HFF-Myc (cell line): ENCODE data around the gene DMD.

ENCODE experiments used
- DNase-seq: peaks from one replicate; pipeline ENCODE4 v3.0.0-alpha.2; 2011; ENCODE audit warnings: low read depth; ENCODE audit errors: extremely low read depth
- H3K4me3 ChIP-seq: replicated peaks from 2 replicates; pipeline ENCODE4 v1.5.1; 2011; ENCODE audit warnings: low read depth, mild to moderate bottlenecking, control low read depth, low read length
- CTCF ChIP-seq: IDR thresholded peaks from 2 replicates; pipeline ENCODE4 v1.5.1; 2012; ENCODE audit warnings: mild to moderate bottlenecking, low read depth, low read length, control low read depth; ENCODE audit errors: missing control alignments

DMD gene

GRCh38 chrX:31165241-31166035, 2045.9 kb downstream of the DMD start:
- no peak for DNase-seq

GRCh38 chrX:31154946-31155345, 2056.4 kb downstream of the DMD start:
- no peak for TF ChIP-seq CTCF
- no peak for DNase-seq
- H3K4me3 ChIP-seq: no peak overlapping the region

More at GRCh38 chrX:31165241-31166035, 2045.9 kb downstream of the DMD start:
- no peak for TF ChIP-seq CTCF
- no peak overlapping the region for H3K4me3 ChIP-seq

- no peak overlapping the region for H3K4me3 ChIP-seq
- no peak for TF ChIP-seq CTCF
- no peak for DNase-seq
These were observed 2057.8 kb downstream of the DMD start for GRCh38 chrX:31153475-31154047.

- no peak for TF ChIP-seq CTCF
- H3K4me3 ChIP-seq: no peak overlapping the region
- DNase-seq: no peak
These were observed 2064.2 kb downstream of the DMD start for GRCh38 chrX:31147175-31147574.

GRCh38 chrX:31139961-31140360, 2071.4 kb downstream of the DMD start:
- no peak for TF ChIP-seq CTCF
- no peak for DNase-seq
- H3K4me3 ChIP-seq: no peak overlapping the region

- H3K4me3 ChIP-seq: no peak overlapping the region
- TF ChIP-seq CTCF: no peak
- no peak for DNase-seq
These were observed 2073.2 kb downstream of the DMD start for GRCh38 chrX:31138124-31138523.
